Fibroblast of skin of scalp (primary cell): ENCODE results near the gene ATP10A. TPM values are rescaled to one million over a fixed set of nuclear protein-coding genes. Genes with fewer than 3 reads are reported as not detected.

Source experiments
- DNase-seq: peaks from one replicate; pipeline ENCODE4 v3.0.0-alpha.2; 2013
- polyA plus RNA-seq, 2 experiments: library from polyadenylated mRNA; unstranded; fragments of 120-200 nt; gene quantifications; one replicate each; pipeline ENCODE4 v1.2.1, GENCODE V29; 2013; ENCODE audit not compliant: insufficient read length in 2 of 2

Gene ATP10A, protein sequence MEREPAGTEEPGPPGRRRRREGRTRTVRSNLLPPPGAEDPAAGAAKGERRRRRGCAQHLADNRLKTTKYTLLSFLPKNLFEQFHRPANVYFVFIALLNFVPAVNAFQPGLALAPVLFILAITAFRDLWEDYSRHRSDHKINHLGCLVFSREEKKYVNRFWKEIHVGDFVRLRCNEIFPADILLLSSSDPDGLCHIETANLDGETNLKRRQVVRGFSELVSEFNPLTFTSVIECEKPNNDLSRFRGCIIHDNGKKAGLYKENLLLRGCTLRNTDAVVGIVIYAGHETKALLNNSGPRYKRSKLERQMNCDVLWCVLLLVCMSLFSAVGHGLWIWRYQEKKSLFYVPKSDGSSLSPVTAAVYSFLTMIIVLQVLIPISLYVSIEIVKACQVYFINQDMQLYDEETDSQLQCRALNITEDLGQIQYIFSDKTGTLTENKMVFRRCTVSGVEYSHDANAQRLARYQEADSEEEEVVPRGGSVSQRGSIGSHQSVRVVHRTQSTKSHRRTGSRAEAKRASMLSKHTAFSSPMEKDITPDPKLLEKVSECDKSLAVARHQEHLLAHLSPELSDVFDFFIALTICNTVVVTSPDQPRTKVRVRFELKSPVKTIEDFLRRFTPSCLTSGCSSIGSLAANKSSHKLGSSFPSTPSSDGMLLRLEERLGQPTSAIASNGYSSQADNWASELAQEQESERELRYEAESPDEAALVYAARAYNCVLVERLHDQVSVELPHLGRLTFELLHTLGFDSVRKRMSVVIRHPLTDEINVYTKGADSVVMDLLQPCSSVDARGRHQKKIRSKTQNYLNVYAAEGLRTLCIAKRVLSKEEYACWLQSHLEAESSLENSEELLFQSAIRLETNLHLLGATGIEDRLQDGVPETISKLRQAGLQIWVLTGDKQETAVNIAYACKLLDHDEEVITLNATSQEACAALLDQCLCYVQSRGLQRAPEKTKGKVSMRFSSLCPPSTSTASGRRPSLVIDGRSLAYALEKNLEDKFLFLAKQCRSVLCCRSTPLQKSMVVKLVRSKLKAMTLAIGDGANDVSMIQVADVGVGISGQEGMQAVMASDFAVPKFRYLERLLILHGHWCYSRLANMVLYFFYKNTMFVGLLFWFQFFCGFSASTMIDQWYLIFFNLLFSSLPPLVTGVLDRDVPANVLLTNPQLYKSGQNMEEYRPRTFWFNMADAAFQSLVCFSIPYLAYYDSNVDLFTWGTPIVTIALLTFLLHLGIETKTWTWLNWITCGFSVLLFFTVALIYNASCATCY (N-terminal part only)
- polyA plus RNA-seq (2013, experiment 1 of 2; ENCODE audit: insufficient read length), result 44.8 TPM
- 40.5 TPM for polyA plus RNA-seq (2013, experiment 2 of 2; ENCODE audit: insufficient read length)

GRCh38 chr15:25863111-25863967, at the start of gene ATP10A:
Gene ATP10A (minus strand): TSS chr15:25863327. CDS start chr15:25863096, 231 bp downstream.
- DNase-seq, result peak; percentile 76

- DNase-seq, result no peak
These were observed 48.9 kb upstream of the ATP10A start for GRCh38 chr15:25912035-25912434.

- DNase-seq, result no peak
These were observed 47.7 kb upstream of the ATP10A start for GRCh38 chr15:25910832-25911231.

DNA sequence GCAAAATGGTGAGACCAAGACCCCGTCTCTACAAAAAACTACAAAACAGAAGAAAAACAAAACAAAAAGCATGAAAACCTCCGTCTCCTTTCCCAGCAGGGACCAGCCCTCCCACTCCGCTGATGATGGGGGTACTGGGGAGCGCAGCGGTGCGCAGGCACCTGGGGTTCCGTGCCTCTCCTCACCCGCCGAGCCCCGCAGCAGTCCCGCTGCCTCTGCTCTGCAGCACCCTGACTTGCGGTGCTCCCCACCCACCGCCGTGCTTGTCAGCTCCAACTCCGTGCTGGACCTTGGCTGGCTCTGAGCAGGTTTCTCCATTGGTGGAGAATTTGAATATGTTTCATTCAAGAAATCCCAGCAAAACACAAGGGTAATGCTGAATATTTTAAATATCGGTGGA, 46.7 kb upstream of the ATP10A start:
- no peak for DNase-seq

DNA sequence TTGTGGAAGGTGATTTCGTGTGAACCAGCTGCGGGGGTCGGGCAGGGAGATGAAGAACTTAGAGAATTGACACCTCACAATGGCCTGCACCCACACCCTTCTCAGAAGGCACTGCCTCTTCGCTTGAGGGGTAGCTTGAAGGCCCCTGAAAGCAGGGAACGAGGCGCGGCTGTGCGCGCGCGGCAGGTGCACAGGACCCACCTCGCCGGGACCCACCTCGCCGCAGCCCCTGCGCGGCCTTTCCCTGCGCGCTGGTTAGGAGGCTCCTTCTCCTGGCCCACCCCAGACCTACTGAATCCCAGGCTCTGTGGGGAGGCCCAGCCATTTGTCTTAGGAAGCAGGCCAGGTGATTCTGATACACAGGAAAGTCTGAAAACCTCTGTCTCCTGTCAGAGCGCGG, 46.2 kb upstream of the ATP10A start:
- no peak for DNase-seq

GRCh38 chr15:25905140-25905539, 42.0 kb upstream of the ATP10A start:
- DNase-seq, result peak; percentile 97

DNA sequence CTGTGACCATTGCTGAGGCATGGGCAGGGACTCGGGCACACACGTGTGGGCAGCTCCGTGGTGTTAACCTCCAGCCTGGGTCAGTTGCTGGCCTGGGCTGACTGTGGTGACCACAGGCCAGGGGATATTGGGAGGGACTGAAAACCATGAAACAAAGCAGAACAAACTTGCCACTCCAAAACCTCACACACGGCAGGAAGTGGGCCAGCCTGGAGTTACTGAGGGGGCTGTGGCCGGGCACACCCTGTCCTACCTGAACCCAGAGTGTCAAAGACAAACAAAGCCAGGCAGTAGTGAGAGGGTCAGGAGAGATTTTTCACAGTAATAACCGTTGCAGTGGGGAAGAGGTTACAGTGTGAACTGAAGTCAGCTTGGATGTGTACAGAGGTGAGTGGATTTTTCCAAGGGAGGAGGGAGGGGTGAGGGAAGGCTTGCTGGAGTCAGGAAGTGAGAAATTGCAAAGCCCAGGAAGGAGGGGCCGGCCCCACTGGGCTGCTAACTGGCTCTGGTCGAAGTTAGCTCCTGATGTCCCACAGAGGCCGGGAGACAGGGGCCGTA, 40.0 kb upstream of the ATP10A start:
- DNase-seq, result peak; percentile 68

DNA sequence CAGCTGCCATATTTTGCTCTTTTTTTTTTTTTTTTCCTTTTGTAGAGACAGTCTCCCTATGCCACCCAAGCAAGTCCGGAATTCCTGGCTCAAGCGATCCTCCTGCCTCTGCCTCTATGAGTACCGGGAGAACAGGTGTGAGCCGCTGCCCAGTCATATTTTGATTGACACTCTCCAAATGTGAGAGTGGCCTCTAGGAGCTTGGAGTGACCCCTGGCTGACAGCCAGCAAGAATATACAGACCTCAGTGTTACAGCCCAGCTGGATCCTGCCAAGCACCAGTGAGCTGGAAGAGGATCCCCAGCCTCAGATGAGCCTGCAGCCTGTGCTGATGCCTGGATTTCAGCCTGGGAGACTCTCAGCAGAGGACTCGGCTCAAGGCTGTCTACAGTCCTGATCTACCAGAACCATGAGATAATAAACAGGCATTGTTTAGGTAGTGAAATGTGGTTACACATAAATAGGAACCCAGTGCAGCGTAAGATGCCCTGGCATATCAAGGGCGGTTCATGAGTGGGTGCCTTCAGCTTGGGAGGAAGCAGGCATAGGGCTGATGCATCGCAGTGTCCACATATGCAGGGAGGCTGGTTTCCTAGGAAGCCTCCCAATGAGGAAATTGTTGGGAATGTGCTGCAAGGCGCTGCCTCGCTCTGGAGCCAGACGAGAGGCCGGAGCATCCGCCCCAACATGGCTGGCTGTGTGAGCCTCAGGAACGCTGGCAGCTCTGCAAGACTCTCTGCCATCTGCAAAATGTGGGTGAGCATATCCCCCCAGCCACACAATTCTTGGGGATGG, 38.9 kb upstream of the ATP10A start:
- no peak for DNase-seq

GRCh38 chr15:25900901-25901300, 37.8 kb upstream of the ATP10A start:
- no peak for DNase-seq

DNA sequence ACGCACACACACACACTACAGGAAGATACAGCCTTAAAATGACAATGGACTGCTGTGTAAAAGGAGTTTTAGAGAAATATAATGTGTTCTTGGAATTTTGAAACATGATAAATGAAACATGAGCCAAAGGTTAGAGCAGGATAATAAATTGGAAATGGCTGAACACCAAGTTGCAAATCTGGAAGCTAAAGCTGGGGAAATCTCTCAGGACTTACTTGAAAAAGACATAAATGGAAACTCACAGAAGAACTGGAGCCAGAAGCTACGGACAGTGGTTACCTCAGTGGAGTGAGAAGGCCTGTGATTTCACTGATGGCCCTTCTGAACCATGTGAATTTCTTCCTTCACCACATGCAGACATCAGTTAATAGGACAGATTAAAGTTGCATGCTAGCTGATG, 37.3 kb upstream of the ATP10A start:
- DNase-seq, result no peak

DNA sequence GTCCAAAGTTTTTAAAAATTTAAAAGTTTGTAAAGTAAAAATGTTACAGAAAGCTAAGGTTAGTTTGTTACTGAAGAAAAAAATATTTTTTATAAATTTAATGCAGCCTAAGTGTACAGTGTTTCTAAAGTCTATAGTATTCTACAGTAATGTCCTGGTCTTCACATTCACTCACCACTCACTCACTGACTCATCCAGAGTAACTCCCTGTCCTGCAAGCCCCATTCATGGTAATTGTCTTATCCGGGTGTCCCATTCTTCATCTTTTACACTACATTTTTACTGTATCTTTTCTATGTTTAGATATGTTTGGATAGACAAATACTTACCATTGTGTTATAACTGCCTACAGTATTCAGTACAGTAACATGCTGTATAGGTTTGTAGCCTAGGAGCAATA, 36.7 kb upstream of the ATP10A start:
- DNase-seq, result peak; percentile 40

DNA sequence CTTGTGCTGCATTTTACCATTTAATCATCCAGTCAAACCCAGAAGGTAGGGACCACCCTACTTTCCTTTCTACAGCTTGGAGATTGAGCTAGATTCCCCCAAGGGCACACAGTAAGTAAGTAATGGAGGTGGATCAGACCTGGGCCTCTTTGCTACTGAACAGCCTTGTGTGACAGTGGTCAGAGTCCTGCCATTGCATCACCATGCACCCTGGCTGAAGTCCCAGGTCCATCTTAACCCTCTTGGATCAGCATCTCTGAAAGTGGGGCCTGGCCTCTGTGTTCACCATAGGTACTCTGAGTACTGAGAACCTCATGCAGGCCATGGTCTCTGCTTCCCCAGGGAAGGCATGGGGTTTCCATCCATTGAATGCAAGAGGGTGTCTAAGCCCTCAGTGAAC, 34.5 kb upstream of the ATP10A start:
- no peak for DNase-seq

DNA sequence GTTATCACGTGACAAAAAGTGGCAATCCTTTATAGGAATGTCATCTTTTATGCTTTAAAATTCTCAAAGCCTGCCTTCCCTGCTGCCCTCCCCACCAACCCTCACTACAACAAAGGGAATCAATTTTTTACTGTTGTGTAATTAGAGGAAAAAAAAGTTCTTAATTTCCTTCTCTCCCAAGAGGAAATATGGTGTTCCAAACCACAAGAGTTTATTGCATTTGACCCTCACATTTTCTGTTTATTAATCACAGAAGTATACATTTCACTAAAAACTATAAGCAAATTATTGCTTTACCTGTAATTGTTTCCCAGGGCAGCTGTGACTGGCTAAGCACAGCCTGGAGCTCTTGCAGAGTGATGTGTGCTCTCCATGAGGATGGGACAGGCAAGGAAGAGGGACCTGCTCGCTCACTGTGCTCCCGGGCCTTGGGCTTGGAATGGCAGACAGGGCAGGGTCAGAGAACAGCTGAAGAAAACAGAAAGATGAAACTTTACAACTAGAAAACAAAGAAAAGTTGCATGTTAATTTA, 31.3 kb upstream of the ATP10A start:
- no peak for DNase-seq

GRCh38 chr15:25893596-25893995, 30.5 kb upstream of the ATP10A start:
- DNase-seq, result no peak

DNA sequence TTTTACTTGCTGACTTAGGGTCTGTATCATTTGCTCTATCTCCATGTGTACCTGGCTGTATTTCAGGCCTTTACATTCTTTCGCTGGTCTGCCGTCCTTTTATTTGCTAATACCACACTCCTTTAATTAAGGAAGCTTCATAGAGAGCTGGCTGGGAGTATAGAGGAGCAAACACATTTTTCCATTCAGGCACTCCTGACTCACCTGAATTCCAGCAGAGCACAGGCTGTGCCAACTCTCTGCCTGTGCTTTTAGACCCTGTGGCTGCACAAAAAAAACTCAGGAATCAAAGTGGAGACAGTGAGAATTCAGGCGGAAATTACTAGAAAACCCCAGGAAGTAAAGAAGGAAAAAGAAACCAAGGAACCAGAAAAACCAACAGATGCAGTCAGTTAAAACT, 29.0 kb upstream of the ATP10A start:
- DNase-seq, result no peak

DNA sequence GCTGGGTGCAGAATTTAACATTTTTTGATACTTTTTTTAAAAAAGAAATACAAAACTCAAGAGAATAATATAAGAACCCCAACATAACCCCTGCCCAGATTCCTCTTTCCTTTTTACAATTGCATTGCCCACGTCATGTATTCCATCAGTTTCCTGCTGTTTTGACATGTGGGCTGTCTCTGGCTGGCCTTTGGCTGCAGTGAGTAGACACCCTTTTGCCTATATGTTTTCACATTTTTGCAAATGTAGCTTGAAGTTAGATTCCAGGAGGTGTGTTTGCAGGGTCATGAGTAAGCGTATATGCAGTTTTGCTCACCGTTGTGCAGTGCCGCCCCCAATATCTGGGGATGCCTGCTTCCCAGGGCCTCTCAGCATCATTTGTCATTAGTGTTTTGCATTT, 28.0 kb upstream of the ATP10A start:
- DNase-seq, result no peak

GRCh38 chr15:25890529-25890928, 27.4 kb upstream of the ATP10A start:
- DNase-seq, result no peak

DNA sequence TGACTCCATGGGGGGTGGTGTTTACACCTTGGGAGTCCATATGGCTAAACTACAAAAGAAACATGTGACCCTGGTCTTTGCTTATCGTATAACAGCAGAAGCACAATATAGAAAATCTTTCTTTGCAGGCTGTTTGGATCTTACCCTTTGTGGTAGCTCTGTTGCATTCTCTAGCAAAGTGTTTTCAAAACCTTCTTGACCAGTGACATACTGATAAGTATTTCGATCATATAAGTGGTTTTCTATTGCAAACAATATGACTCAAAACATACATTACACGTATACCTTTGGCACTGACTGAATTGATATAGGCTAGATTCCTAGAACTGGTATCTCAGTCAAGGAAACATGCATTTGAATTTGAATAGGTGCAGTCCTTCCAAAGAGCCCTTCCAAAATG, 24.7 kb upstream of the ATP10A start:
- no peak for DNase-seq

- no peak for DNase-seq
These were observed 23.5 kb upstream of the ATP10A start for GRCh38 chr15:25886498-25887140.

- no peak for DNase-seq
These were observed 21.2 kb upstream of the ATP10A start for GRCh38 chr15:25884370-25884769.
